Fibroblast of villous mesenchyme (primary cell): ENCODE results near the gene FRMD6. TPM values are rescaled to one million over a fixed set of nuclear protein-coding genes. Genes with fewer than 3 reads are reported as not detected.
A peak's percentile ranks its signal among the peaks of the same experiment; 100 is the strongest.

Source experiments
- DNase-seq: peaks from one replicate; pipeline ENCODE4 v3.0.0-alpha.2; 2010; ENCODE audit warnings: low read depth
- H3K4me3 ChIP-seq: 2 replicates; pipeline ENCODE4 v1.5.1; 2011; ENCODE audit warnings: low read depth, mild to moderate bottlenecking, low read length
- total RNA-seq: library from RNA; depleted of rRNA; stranded (reverse); fragments of >200 nt; gene quantifications from 2 replicates; pipeline ENCODE4 v1.2.3, GENCODE V29; 2012
- TF ChIP-seq, protein P1 (sequence below): IDR thresholded peaks from 2 replicates; pipeline ENCODE4 v1.5.1; 2012; ENCODE audit warnings: low read depth, mild to moderate bottlenecking, low read length; ENCODE audit not compliant: insufficient read depth

Gene FRMD6
- total RNA-seq, 1 donor, result 524 TPM

DNA sequence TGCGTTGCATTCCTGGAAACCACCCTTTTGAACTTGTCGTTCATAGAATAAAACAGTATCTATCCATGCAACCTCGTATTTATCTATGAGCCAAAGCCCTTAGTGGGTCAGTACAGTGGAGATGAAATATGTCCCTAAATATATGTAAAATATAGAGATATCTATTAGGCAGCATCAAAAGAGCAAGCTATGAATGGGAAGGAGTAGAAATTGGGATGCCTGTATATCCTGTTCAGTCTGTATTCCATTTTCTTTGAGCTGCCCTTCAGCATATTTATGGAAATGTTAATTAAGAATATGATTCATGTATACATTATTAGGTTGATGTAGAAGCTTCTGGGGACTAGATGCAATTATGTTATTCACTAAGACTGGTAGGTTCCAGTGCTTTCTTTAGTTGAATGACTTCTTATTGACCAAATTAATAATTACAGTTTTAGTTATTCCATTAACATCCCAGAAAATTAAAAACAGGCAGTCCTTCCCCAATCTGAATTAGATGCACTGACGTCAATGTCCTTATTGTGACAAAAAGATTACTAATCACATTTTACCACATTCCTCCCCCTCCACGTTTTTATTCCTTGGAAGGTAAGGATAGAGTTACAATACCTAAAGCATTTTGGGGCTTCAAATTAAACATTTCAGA lies 11.9 kb upstream of the FRMD6 start:
- TF ChIP-seq, protein P1, sequence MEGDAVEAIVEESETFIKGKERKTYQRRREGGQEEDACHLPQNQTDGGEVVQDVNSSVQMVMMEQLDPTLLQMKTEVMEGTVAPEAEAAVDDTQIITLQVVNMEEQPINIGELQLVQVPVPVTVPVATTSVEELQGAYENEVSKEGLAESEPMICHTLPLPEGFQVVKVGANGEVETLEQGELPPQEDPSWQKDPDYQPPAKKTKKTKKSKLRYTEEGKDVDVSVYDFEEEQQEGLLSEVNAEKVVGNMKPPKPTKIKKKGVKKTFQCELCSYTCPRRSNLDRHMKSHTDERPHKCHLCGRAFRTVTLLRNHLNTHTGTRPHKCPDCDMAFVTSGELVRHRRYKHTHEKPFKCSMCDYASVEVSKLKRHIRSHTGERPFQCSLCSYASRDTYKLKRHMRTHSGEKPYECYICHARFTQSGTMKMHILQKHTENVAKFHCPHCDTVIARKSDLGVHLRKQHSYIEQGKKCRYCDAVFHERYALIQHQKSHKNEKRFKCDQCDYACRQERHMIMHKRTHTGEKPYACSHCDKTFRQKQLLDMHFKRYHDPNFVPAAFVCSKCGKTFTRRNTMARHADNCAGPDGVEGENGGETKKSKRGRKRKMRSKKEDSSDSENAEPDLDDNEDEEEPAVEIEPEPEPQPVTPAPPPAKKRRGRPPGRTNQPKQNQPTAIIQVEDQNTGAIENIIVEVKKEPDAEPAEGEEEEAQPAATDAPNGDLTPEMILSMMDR, result no peak
- no peak for DNase-seq
- H3K4me3 ChIP-seq, result no peak overlapping the region

DNA sequence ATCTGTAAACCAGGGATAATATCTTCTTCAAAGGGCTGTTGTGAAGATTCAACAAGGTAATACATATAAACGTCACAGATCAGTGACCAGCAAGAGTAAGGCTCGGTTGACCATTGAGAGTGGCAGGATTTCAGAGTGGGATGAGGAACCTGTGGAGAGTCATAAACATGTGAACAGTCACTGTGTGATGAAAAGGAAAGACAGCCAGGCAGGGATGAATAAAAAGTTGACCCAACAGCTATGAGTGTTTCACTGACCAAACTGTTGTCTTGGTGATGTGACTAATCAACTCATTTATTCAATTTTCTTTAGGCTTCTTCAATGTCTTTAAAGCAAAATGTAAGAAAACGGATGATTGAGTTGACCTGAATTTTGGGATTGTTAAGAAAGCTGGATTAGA lies 8.6 kb upstream of the FRMD6 start:
- TF ChIP-seq, protein P1, result no peak
- H3K4me3 ChIP-seq, result no peak overlapping the region
- DNase-seq, result no peak

GRCh38 chr14:51644217-51644933 lies 7.3 kb upstream of the FRMD6 start:
- TF ChIP-seq, protein P1, result no peak
- DNase-seq, result no peak
- H3K4me3 ChIP-seq, result no peak overlapping the region

GRCh38 chr14:51648296-51648695 lies 3.4 kb upstream of the FRMD6 start:
- peak overlapping the region; percentile 99 for H3K4me3 ChIP-seq
- TF ChIP-seq, protein P1, result no peak
- no peak for DNase-seq

DNA sequence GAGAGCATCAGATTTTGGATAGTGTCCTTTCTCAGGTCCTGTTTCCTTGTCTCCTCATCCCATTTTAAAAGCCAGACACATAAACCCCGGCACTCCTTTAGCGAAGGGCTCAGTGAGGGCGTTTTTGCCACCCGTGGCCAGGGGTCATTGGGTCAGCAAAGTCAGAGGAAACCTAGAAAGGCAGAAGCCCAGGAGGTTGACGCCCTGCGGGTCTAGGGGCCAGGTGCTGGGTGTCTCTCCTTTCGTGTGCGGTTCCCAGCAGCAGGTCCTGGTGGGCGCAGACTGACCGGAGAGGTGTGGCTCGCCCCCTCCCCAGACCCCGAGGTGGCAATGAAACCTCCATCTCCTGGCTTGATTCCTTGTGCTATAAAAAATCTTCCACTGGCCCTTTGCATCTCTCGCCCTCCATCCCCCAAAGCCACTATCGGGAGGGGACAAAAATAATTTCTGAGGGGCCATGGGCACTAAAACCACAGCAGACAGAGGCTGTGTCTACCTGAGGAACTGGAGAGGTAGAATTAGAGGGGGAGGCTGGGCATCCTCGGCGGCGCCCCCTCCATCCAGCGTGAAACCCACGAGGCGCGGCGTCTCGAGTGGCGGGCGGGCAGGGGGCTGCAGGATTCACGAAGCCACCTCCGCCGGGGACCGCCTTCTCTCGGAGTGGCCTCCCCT lies 858 bp upstream of the FRMD6 start:
- no peak for DNase-seq
- TF ChIP-seq, protein P1, result no peak
- peak overlapping the region; percentile 99 for H3K4me3 ChIP-seq

DNA sequence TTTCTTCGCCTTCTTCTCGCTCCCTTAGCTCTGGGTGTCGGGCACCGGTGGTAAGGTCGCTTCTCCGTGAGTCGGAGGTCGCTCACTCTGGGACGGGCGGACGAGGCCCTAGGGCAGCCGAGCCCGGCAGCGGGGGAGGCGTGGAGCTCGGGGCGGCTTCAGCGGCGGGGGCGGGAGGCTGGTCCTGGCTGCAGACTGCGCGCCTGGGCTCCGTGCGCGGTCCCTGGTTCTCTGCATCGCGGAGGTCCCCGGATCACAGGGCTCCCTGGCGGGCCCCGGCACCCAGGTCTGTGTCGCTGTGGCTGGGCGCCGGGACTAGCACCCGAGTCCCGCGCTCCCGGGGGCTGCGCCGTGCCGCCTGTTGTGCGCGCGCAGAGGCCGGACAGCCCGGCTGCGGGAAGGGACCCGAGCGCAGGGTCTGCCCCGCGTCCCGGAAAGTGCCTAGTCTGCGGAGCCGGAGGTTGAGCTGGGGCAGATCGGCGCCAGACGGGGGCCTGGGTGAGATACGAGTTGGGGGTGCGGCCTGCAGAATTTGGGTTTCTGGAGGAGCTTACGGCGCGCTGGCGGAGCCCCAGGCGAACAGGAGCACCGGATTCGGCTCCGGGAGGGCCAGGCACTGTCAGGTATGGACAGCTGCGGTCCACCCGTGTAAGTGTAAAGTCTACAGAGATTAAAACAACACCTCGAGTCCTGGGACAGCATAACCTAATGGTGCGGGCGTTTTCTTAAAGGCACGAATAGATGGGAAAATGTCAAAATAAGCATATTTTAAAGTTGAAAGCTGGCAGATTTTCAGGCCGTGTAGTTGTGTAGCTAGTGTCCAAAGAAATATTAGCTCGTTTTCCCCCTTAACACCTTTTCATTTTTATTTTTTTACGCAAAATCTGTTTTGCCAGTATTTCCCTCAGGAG lies 713 bp downstream of the FRMD6 start:
- no peak for DNase-seq
- TF ChIP-seq, protein P1, result no peak
- peak overlapping the region; percentile 98 for H3K4me3 ChIP-seq
